NCI-H226 (cell line): ENCODE results near the gene DYNC2LI1.

Experiments
- DNase-seq: peaks from one replicate; pipeline ENCODE4 v3.0.0-alpha.2; 2015

The DYNC2LI1 gene

GRCh38 chr2:43851011-43851980 is 77.5 kb downstream of the DYNC2LI1 start:
- no peak for DNase-seq

- no peak for DNase-seq
Observed at GRCh38 chr2:43852196-43852730, 78.4 kb downstream of the DYNC2LI1 start.

- DNase-seq: no peak
Observed at GRCh38 chr2:43853141-43854081, 79.6 kb downstream of the DYNC2LI1 start.

- DNase-seq: no peak
Observed at GRCh38 chr2:43854671-43855070, 80.8 kb downstream of the DYNC2LI1 start.

- no peak for DNase-seq
Observed at GRCh38 chr2:43855292-43855691, 81.5 kb downstream of the DYNC2LI1 start.
